Heart right ventricle (tissue), 16 donors: ENCODE measurements around the gene SPDL1. TPM values are rescaled to one million over a fixed set of nuclear protein-coding genes. Genes with fewer than 3 reads are reported as not detected.

ENCODE experiments used
- ATAC-seq, 8 donors: fragments of 200-7000 bp; cut with Tn5 transposase; one replicate each; pipeline ENCODE4 v1.9.1; 2020; ENCODE audit warnings: mild to moderate bottlenecking in 8 of 8, moderate library complexity in 8 of 8, moderate number of reproducible peaks in 1 of 8
- DNase-seq, 2 donors: peaks; one replicate each; pipeline ENCODE4 v3.0.0-alpha.2; 2020
- H3K27ac ChIP-seq, 10 donors: fragments of 200-600 bp; sonication (generic) in 2 of 10; one replicate each; pipeline versions ENCODE4 v1.5.0 to v1.8.0; 2020 to 2022; ENCODE audit warnings: mild to moderate bottlenecking in 3 of 10
- H3K27me3 ChIP-seq, 7 donors: fragments of 200-600 bp; one replicate each; pipeline ENCODE4 v1.8.0; 2021 to 2022; ENCODE audit warnings: mild to moderate bottlenecking in 2 of 7
- H3K36me3 ChIP-seq, 9 donors: fragments of 200-600 bp; sonication (generic) in 1 of 9; one replicate each; pipeline versions ENCODE4 v1.5.0 to v1.8.0; 2020 to 2022; ENCODE audit warnings: mild to moderate bottlenecking in 2 of 9
- H3K4me1 ChIP-seq, 9 donors: fragments of 200-600 bp; sonication (generic) in 1 of 9; one replicate each; pipeline versions ENCODE4 v1.5.0 to v1.8.0; 2020 to 2022; ENCODE audit warnings: mild to moderate bottlenecking in 4 of 9
- H3K4me3 ChIP-seq, 10 donors: fragments of 200-600 bp; sonication (generic) in 2 of 10; one replicate each; pipeline versions ENCODE4 v1.5.0 to v1.8.0; 2020 to 2022; ENCODE audit warnings: mild to moderate bottlenecking in 7 of 10, moderate library complexity in 2 of 10
- H3K9me3 ChIP-seq, 11 donors: fragments of 200-600 bp in 10 of 11; sonication (generic) in 2 of 11; one replicate each; pipeline versions ENCODE4 v1.5.0 to v1.8.0; 2013 to 2022; ENCODE audit warnings: mild to moderate bottlenecking in 2 of 11, control low read depth in 1 of 11, moderate library complexity in 1 of 11
- CTCF ChIP-seq, 9 donors: fragments of 200-600 bp; sonication (generic) in 2 of 9; IDR thresholded peaks; one replicate each; pipeline versions ENCODE4 v1.5.0 to v1.8.0; 2021 to 2022; ENCODE audit warnings: antibody characterized with exemption in 9 of 9, mild to moderate bottlenecking in 5 of 9, moderate library complexity in 1 of 9
- WGBS, 2 donors: extraction: QIAGEN DNeasy Blood & Tissue Kit; methylation state at CpG; one replicate each; pipeline ENCODE4 v1.1.7; 2013; ENCODE audit warnings: inconsistent platforms in 1 of 2; 5-methylcytosine and 5-hydroxymethylcytosine counted together
- intact Hi-C, 10 donors: fragments of 100-400 bp; cut with DNase I; formaldehyde crosslinking; loops; one replicate each; pipeline versions ENCODE4 v1.11.1 to v1.14.2; 2022
- polyA plus RNA-seq, 2 donors: library from polyadenylated mRNA; stranded (reverse); fragments of 200-250 nt; gene quantifications; one replicate each; pipeline ENCODE4 v1.2.3, GENCODE V29; 2013
- total RNA-seq, 10 donors: library from RNA; stranded (reverse); fragmentation: NEBNext Ultra II Directional in 3 of 10; extraction: Animal tissue kit (Norgen Biotek cat#: 25700) in 3 of 10; gene quantifications; one replicate each; pipeline versions ENCODE4 v1.2.1 to v1.2.4, GENCODE V29; 2021 to 2023
- donor health status: Arrhythmogenic right ventricular cardiomyopathy.
- donor health status: ischemic (EF 13 %, LVEDD 7.1; RV severe dilation, severe dysfunction).
- donor health status: healthy with polysubstance abuse.
- donor health status: DM: no; HTN: yes; CAD: no.
- donor health status: DM: no; HTN: no; CAD: no.
- donor health status: ischemic (EF 25% LVEDD 6.9; RV normal size, moderate dysfunction).
- donor health status: ischemic (EF 25% LVEDD 5.7; RV mildly dilated, moderate dysfunction).
- donor health status: healthy.
- donor health status: DM: yes; HTN: yes; CAD: no.
- donor health status: Ischemic cardiomyopathy.
- donor health status: ischemic (EF 35%, LVEDD 5.7; RV mildly dilated, moderate dysfunction).
- donor health status: nonischemic (EF 11% LVEDD 7.7; RV severe dilation, severe dysfunction).
- donor health status: DM: yes; HTN: yes; CAD: no.
- donor health status: PGD.
- donor health status: ischemic (EF 29% LVEDD 5.4; RV normal size, mild dysfunction).
- donor health status: nonischemic (EF 23%, LVEDD 6.1; RV moderate dilation, normal function).

SPDL1 gene
- total and polyA plus RNA-seq, 12 donors, result 2.9 to 5.7 (median 4.1) TPM

GRCh38 chr5:169583101-169583423 is 511 bp upstream of the SPDL1 start:
- H3K36me3 ChIP-seq, result no peaks in the 10 kb centered on the region
- H3K27me3 ChIP-seq, result peaks cover 0 to 11% (median 0%) of the 10 kb centered on the region in 7 donors
- no peaks in the 10 kb centered on the region for H3K9me3 ChIP-seq
- TF ChIP-seq CTCF (IDR thresholded peaks at IDR 0.05), result no peak
- H3K4me1 ChIP-seq, result peaks cover 0 to 17% (median 11%) of the 10 kb centered on the region in 9 donors
- H3K4me3 ChIP-seq, result peak overlapping the region; percentile 62 to 91 (median 82)
- intact Hi-C loops, result loop anchor here in 5 of 10 donors (5.0 to 10.0 kb wide), 4 partner anchors 596 to 1006 kb away; partner anchors contain the start of gene PANK3 (in 1 of the 5)
- DNase-seq (no peak), ATAC-seq (peak in 7 of 8 donors; percentile 47 to 75 (median 53))
- H3K27ac ChIP-seq, result peak overlapping the region in 9 of 10 donors; percentile 48 to 84 (median 73)
- WGBS, 2 donors, result 5 to 7% methylated on average over 7 of the region's 7 CpGs

GRCh38 chr5:169584998-169585451 is 1.5 kb downstream of the SPDL1 start:
- DNase-seq, result no peak
- peaks cover 0 to 17% (median 11%) of the 10 kb centered on the region in 9 donors for H3K4me1 ChIP-seq
- H3K27ac ChIP-seq, result no peak overlapping the region
- intact Hi-C loops, result loop anchor here in 5 of 10 donors (5.0 to 10.0 kb wide), 4 partner anchors 598 to 1008 kb away; partner anchors contain the start of gene PANK3 (in 1 of the 5)
- H3K9me3 ChIP-seq, result no peaks in the 10 kb centered on the region
- ATAC-seq, result no peak
- H3K4me3 ChIP-seq, result peak overlapping the region in 4 of 10 donors; percentile 67 to 89 (median 79)
- peaks cover 0 to 3% (median 0%) of the 10 kb centered on the region in 7 donors for H3K27me3 ChIP-seq
- no peak for TF ChIP-seq CTCF (IDR thresholded peaks at IDR 0.05)
- peaks cover 0 to 19% (median 7%) of the 10 kb centered on the region in 9 donors for H3K36me3 ChIP-seq
- WGBS, 2 donors, result 68 to 70% methylated on average over 3 to 5 of the region's 5 CpGs

- Histone ChIP-seq H3K27me3 (no peaks in the 10 kb centered on the region), H3K4me3 (no peak overlapping the region), H3K4me1 (no peaks in the 10 kb centered on the region), H3K9me3 (no peaks in the 10 kb centered on the region), H3K27ac (no peak overlapping the region), H3K36me3 (peaks cover 0 to 75% (median 20%) of the 10 kb centered on the region in 9 donors)
- 87 to 92% methylated on average over 3 of the region's 3 CpGs for WGBS, 2 donors
- intact Hi-C loops, result no loop called here
- ATAC-seq, result no peak
- DNase-seq, result no peak
- no peak for TF ChIP-seq CTCF (IDR thresholded peaks at IDR 0.05)
Observed at GRCh38 chr5:169590602-169591001, 7.0 kb downstream of the SPDL1 start.

GRCh38 chr5:169591636-169592035 is 8.1 kb downstream of the SPDL1 start:
- Histone ChIP-seq H3K4me1 (no peaks in the 10 kb centered on the region), H3K36me3 (peaks cover 0 to 86% (median 23%) of the 10 kb centered on the region in 9 donors), H3K27ac (no peak overlapping the region), H3K4me3 (no peak overlapping the region), H3K27me3 (no peaks in the 10 kb centered on the region), H3K9me3 (no peaks in the 10 kb centered on the region)
- 0 to 35% methylated on average over 1 of the region's 1 CpG for WGBS, 2 donors
- ATAC-seq, result no peak
- no peak for DNase-seq
- TF ChIP-seq CTCF (IDR thresholded peaks at IDR 0.05), result no peak
- intact Hi-C loops, result no loop called here
